PC-3 (cell line): ENCODE data around the gene RASD2. TPM values are rescaled to one million over a fixed set of nuclear protein-coding genes. Genes with fewer than 3 reads are reported as not detected.
A peak's percentile ranks its signal among the peaks of the same experiment; 100 is the strongest.

ENCODE experiments used
- ATAC-seq: fragments of 200-7000 bp; cut with Tn5 transposase; 2 replicates; pipeline ENCODE4 v1.9.1; 2020; ENCODE audit warnings: mild to moderate bottlenecking, moderate library complexity
- BruUV-seq: library from RNA; stranded (reverse); fragments of 400-500 nt; replicated peaks from 2 replicates; lab custom pipeline; 2021; lab: Mats Ljungman, UMichigan
- CTCF ChIA-PET: fragments of 300-600 bp; sonication (Branson Sonifier 250); formaldehyde crosslinking; loops from one replicate; lab custom pipeline; 2022; ENCODE audit warnings: antibody characterized with exemption; lab: Charles Lee
- POLR2A ChIA-PET: fragments of 300-600 bp; sonication (Branson Sonifier 250); formaldehyde crosslinking; loops from one replicate; lab custom pipeline; 2022; ENCODE audit warnings: antibody characterized with exemption; ENCODE audit not compliant: unreplicated experiment; lab: Charles Lee
- DNase-seq: peaks from one replicate; pipeline ENCODE4 v3.0.0-alpha.2; 2015
- H2AFZ ChIP-seq: fragments of 300-600 bp; sonication (generic); 2 replicates; pipeline ENCODE4 v1.6.0; 2016; ENCODE audit warnings: antibody characterized with exemption, low read length
- H3F3A ChIP-seq: fragments of 300-600 bp; sonication (generic); one replicate; pipeline ENCODE4 v1.6.0; 2017; ENCODE audit warnings: antibody characterized with exemption, low read length, control low read depth, mild to moderate bottlenecking; ENCODE audit not compliant: unreplicated experiment
- H3K27ac ChIP-seq: fragments of 300-600 bp; sonication (generic); 2 replicates; pipeline ENCODE4 v1.5.1; 2016; ENCODE audit warnings: mild to moderate bottlenecking, low read length
- H3K27me3 ChIP-seq: fragments of 300-600 bp; sonication (generic); 2 replicates; pipeline ENCODE4 v1.6.1; 2016; ENCODE audit warnings: low read length, mixed read lengths
- H3K36me3 ChIP-seq: fragments of 300-600 bp; sonication (generic); 2 replicates; pipeline ENCODE4 v1.6.1; 2016; ENCODE audit warnings: low read depth, mixed run types, low read length, mixed read lengths
- H3K4me1 ChIP-seq: fragments of 300-600 bp; sonication (generic); 2 replicates; pipeline ENCODE4 v1.5.1; 2016; ENCODE audit warnings: low read length; ENCODE audit not compliant: insufficient read depth
- H3K4me2 ChIP-seq: fragments of 300-600 bp; sonication (generic); 2 replicates; pipeline ENCODE4 v1.6.0; 2016; ENCODE audit warnings: low read length
- H3K4me3 ChIP-seq: fragments of 300-600 bp; sonication (generic); 2 replicates; pipeline ENCODE4 v1.5.1; 2016; ENCODE audit warnings: mild to moderate bottlenecking, low read length, mixed read lengths
- H3K79me2 ChIP-seq: fragments of 300-600 bp; sonication (generic); 2 replicates; pipeline ENCODE4 v1.6.1; 2017; ENCODE audit warnings: low read length, mixed read lengths
- H3K9ac ChIP-seq: fragments of 300-600 bp; sonication (generic); 2 replicates; pipeline ENCODE4 v1.6.0; 2016; ENCODE audit warnings: mild to moderate bottlenecking, low read length
- H3K9me2 ChIP-seq: fragments of 300-600 bp; sonication (generic); replicated peaks from 2 replicates; pipeline ENCODE4 v1.6.1; 2016; ENCODE audit warnings: mixed run types, low read length, mixed read lengths
- H3K9me3 ChIP-seq: fragments of 300-600 bp; sonication (generic); 2 replicates; pipeline ENCODE4 v1.6.1; 2016; ENCODE audit warnings: low read length, mixed read lengths
- H4K20me1 ChIP-seq: fragments of 300-600 bp; sonication (generic); 2 replicates; pipeline ENCODE4 v1.6.1; 2016; ENCODE audit warnings: low read length, mixed read lengths
- CTCF ChIP-seq: fragments of 300-600 bp; sonication (generic); conservative IDR thresholded peaks from 2 replicates; pipeline ENCODE4 v1.5.1; 2017; ENCODE audit warnings: antibody characterized with exemption, low read depth, mild to moderate bottlenecking, low read length
- EZH2 ChIP-seq: fragments of 300-600 bp; sonication (generic); IDR thresholded peaks from one replicate; pipeline ENCODE4 v1.6.1; 2017; ENCODE audit warnings: antibody characterized with exemption, mild to moderate bottlenecking, low read length; ENCODE audit not compliant: unreplicated experiment
- EZH2phosphoT487 ChIP-seq: fragments of 300-600 bp; sonication (generic); IDR thresholded peaks from 2 replicates; pipeline ENCODE4 v1.6.1; 2018; ENCODE audit warnings: mild to moderate bottlenecking, antibody characterized with exemption, low read length, borderline replicate concordance
- intact Hi-C: fragments of 100-400 bp; cut with micrococcal nuclease; formaldehyde crosslinking; loops from 2 replicates; pipeline ENCODE4 v1.9.0; 2023
- total RNA-seq: library from RNA; depleted of rRNA; stranded (reverse); fragments of >200 nt; gene quantifications from 2 replicates; pipeline ENCODE4 v1.2.3, GENCODE V29; 2014

The RASD2 gene
- total RNA-seq, 1 experiment from 2014 or later, result 0.07 TPM

- H3K27ac ChIP-seq, result peak overlapping the region; percentile 70
- CTCF ChIA-PET, result interaction anchor here (0.7 to 0.8 kb wide), 2 partner anchors 251 to 476 kb away, joined by 3 read pairs; no protein-coding TSS in a partner anchor
- POLR2A ChIA-PET, result no interaction called here
- H2AFZ ChIP-seq, result no peak overlapping the region
- no peaks in the 10 kb centered on the region for H3K27me3 ChIP-seq
- no peak overlapping the region for H3K9ac ChIP-seq
- H4K20me1 ChIP-seq, result no peaks in the 10 kb centered on the region
- 0 out of 2 replicates have a peak, but pooled peaks have one; percentile 12 for TF ChIP-seq CTCF
- TF ChIP-seq EZH2, result no peak
- no peak for TF ChIP-seq EZH2phosphoT487
- no peaks in the 10 kb centered on the region for H3F3A ChIP-seq
- no peaks in the 10 kb centered on the region for H3K9me3 ChIP-seq
- H3K9me2 ChIP-seq, result no peaks in the 10 kb centered on the region
- H3K4me2 ChIP-seq, result peak overlapping the region; percentile 48; the same call in 1 of the 2 replicates
- H3K79me2 ChIP-seq, result no peaks in the 10 kb centered on the region
- peak; percentile 95 for DNase-seq
- H3K4me3 ChIP-seq, result no peak overlapping the region
- peaks cover 42% of the 10 kb centered on the region for H3K4me1 ChIP-seq
- no peaks in the 10 kb centered on the region for H3K36me3 ChIP-seq
- ATAC-seq, result peak; percentile 92
- BruUV-seq, result no TSS peak
- intact Hi-C loops, result loop anchor here (2.0 kb wide), 1 partner anchor 34 kb away; no protein-coding TSS in a partner anchor
Measured at GRCh38 chr22:35589071-35589755, 48.6 kb downstream of the RASD2 start.

GRCh38 chr22:35589756-35590093 is 49.1 kb downstream of the RASD2 start:
- Histone ChIP-seq H3K4me2 (no peak overlapping the region), H3F3A (no peaks in the 10 kb centered on the region), H3K9me3 (no peaks in the 10 kb centered on the region), H3K4me3 (no peak overlapping the region), H3K4me1 (peaks cover 42% of the 10 kb centered on the region), H3K9ac (no peak overlapping the region), H3K27ac (peak overlapping the region; percentile 70), H2AFZ (no peak overlapping the region), H3K36me3 (no peaks in the 10 kb centered on the region), H4K20me1 (no peaks in the 10 kb centered on the region), H3K9me2 (no peaks in the 10 kb centered on the region), H3K79me2 (no peaks in the 10 kb centered on the region), H3K27me3 (no peaks in the 10 kb centered on the region)
- DNase-seq, result no peak
- CTCF ChIA-PET, result interaction anchor here (0.8 kb wide), 1 partner anchor 251 kb away, joined by 3 read pairs; no protein-coding TSS in a partner anchor
- TF ChIP-seq CTCF (no peak), EZH2phosphoT487 (no peak), EZH2 (no peak)
- intact Hi-C loops, result loop anchor here (2.0 kb wide), 1 partner anchor 33 kb away; no protein-coding TSS in a partner anchor
- no TSS peak for BruUV-seq
- ATAC-seq, result no peak
- POLR2A ChIA-PET, result no interaction called here
